Neural cell (in vitro differentiated cells): Measurements from ENCODE around the gene SURF2. TPM values are rescaled to one million over a fixed set of nuclear protein-coding genes. Genes with fewer than 3 reads are reported as not detected.
A peak's percentile ranks its signal among the peaks of the same experiment; 100 is the strongest.

Experiments
- H2AFZ ChIP-seq: fragments of 200-600, 300-800 bp; sonication (generic), shearing (Covaris generic); 2 replicates; pipeline ENCODE4 v1.6.0; 2014; ENCODE audit warnings: low read depth, mild to moderate bottlenecking, antibody characterized with exemption, low read length, moderate library complexity
- H3F3A ChIP-seq: fragments of 200-600 bp; shearing (Covaris generic); 2 replicates; pipeline ENCODE4 v1.6.1; 2016; ENCODE audit warnings: mild to moderate bottlenecking, moderate library complexity, mixed read lengths, antibody characterized with exemption, low read length; ENCODE audit not compliant: insufficient read depth, poor library complexity, severe bottlenecking
- H3K27ac ChIP-seq: fragments of 200-600, 300-800 bp; sonication (generic), shearing (Covaris generic); 2 replicates; pipeline ENCODE4 v1.5.1; 2014; ENCODE audit warnings: mild to moderate bottlenecking, low read length, moderate library complexity
- H3K27me3 ChIP-seq: fragments of 300-800, 200-600 bp; sonication (generic), shearing (Covaris generic); 2 replicates; pipeline ENCODE4 v1.6.0; 2014; ENCODE audit warnings: mild to moderate bottlenecking, low read depth, low read length, moderate library complexity; ENCODE audit not compliant: insufficient read depth
- H3K36me3 ChIP-seq: fragments of 300-800, 200-600 bp; sonication (generic), shearing (Covaris generic); 2 replicates; pipeline ENCODE4 v1.5.1; 2014; ENCODE audit warnings: mild to moderate bottlenecking, antibody characterized with exemption, low read length, moderate library complexity; ENCODE audit not compliant: insufficient read depth
- H3K4me2 ChIP-seq: fragments of 300-800, 200-600 bp; sonication (generic), shearing (Covaris generic); 2 replicates; pipeline ENCODE4 v1.6.0; 2014; ENCODE audit warnings: mild to moderate bottlenecking, low read length
- H3K4me3 ChIP-seq: fragments of 300-800, 200-600 bp; sonication (generic), shearing (Covaris generic); 2 replicates; pipeline ENCODE4 v1.5.1; 2014; ENCODE audit warnings: mild to moderate bottlenecking, low read length, moderate library complexity
- H3K79me2 ChIP-seq: fragments of 200-600 bp; shearing (Covaris generic); replicated peaks from 2 replicates; pipeline ENCODE4 v1.6.0; 2014; ENCODE audit warnings: mild to moderate bottlenecking, low read length, moderate library complexity; ENCODE audit not compliant: insufficient read depth
- H3K9ac ChIP-seq: fragments of 300-800, 200-600 bp; sonication (generic), shearing (Covaris generic); 2 replicates; pipeline ENCODE4 v1.6.1; 2016; ENCODE audit warnings: mild to moderate bottlenecking, low read length, mixed read lengths
- H3K9me2 ChIP-seq: fragments of 200-600 bp; shearing (Covaris generic); 2 replicates; pipeline ENCODE4 v1.6.1; 2016; ENCODE audit warnings: mild to moderate bottlenecking, low read length, mixed read lengths; ENCODE audit not compliant: insufficient read depth
- H3K9me3 ChIP-seq: fragments of 200-600, 300-800 bp; sonication (generic), shearing (Covaris generic); 2 replicates; pipeline ENCODE4 v1.6.1; 2016; ENCODE audit warnings: mild to moderate bottlenecking, mixed run types, low read length, moderate library complexity, mixed read lengths
- H4K20me1 ChIP-seq: fragments of 200-600 bp; shearing (Covaris generic); 2 replicates; pipeline ENCODE4 v1.6.1; 2016; ENCODE audit warnings: mild to moderate bottlenecking, mixed run types; ENCODE audit not compliant: insufficient read depth
- CTCF ChIP-seq: fragments of 450-650 bp; IDR thresholded peaks from 2 replicates; pipeline ENCODE4 v1.5.1; 2014; ENCODE audit warnings: antibody characterized with exemption, mild to moderate bottlenecking, moderate library complexity; ENCODE audit not compliant: poor library complexity, severe bottlenecking
- EP300 ChIP-seq: fragments of 450-650 bp; conservative IDR thresholded peaks from 2 replicates; pipeline ENCODE4 v1.6.1; 2014; ENCODE audit warnings: antibody characterized with exemption, mild to moderate bottlenecking, moderate library complexity; ENCODE audit not compliant: poor library complexity, severe bottlenecking
- EZH2 ChIP-seq: fragments of 200-600, 300-800 bp; shearing (Covaris generic), sonication (generic); IDR thresholded peaks from 2 replicates; pipeline ENCODE4 v1.6.1; 2014; ENCODE audit warnings: antibody characterized with exemption, low read length, borderline replicate concordance, mild to moderate bottlenecking; ENCODE audit not compliant: insufficient read depth, poor library complexity, severe bottlenecking
- MXI1 ChIP-seq: fragments of 450-650 bp; conservative IDR thresholded peaks from 2 replicates; pipeline ENCODE4 v1.6.1; 2014; ENCODE audit warnings: antibody characterized with exemption, mild to moderate bottlenecking; ENCODE audit not compliant: poor library complexity, severe bottlenecking
- POLR2AphosphoS5 ChIP-seq: IDR thresholded peaks from 2 replicates; pipeline ENCODE4 v1.6.1; 2012
- RAD21 ChIP-seq: fragments of 450-650 bp; conservative IDR thresholded peaks from 2 replicates; pipeline ENCODE4 v1.6.1; 2014; ENCODE audit warnings: antibody characterized with exemption, mild to moderate bottlenecking, moderate library complexity
- REST ChIP-seq: IDR thresholded peaks from 2 replicates; pipeline ENCODE4 v1.6.1; 2012; ENCODE audit warnings: borderline replicate concordance
- SMC3 ChIP-seq: fragments of 450-650 bp; conservative IDR thresholded peaks from 2 replicates; pipeline ENCODE4 v1.6.1; 2014; ENCODE audit warnings: antibody characterized with exemption, mild to moderate bottlenecking, moderate library complexity; ENCODE audit not compliant: poor library complexity
- TAF1 ChIP-seq: IDR thresholded peaks from 2 replicates; pipeline ENCODE4 v1.6.1; 2012; ENCODE audit warnings: low read depth
- polyA plus RNA-seq: library from polyadenylated mRNA; depleted of rRNA; stranded (reverse); fragments of >200 nt; gene quantifications from 2 replicates; pipeline ENCODE4 v1.2.3, GENCODE V29; 2014

The SURF2 gene
- polyA plus RNA-seq, 1 donor from 2014 or later: 36.4 TPM

- Histone ChIP-seq H3K4me2 (peak overlapping the region; percentile 80), H3K9me2 (no peaks in the 10 kb centered on the region), H2AFZ (no peak overlapping the region), H3F3A (no peaks in the 10 kb centered on the region), H3K27ac (no peak overlapping the region), H3K9ac (peak overlapping the region; percentile 94), H3K9me3 (no peaks in the 10 kb centered on the region), H3K27me3 (no peaks in the 10 kb centered on the region), H4K20me1 (no peaks in the 10 kb centered on the region), H3K79me2 (peaks cover 25% of the 10 kb centered on the region), H3K4me3 (peak overlapping the region; percentile 94), H3K36me3 (no peaks in the 10 kb centered on the region)
- TF ChIP-seq EP300 (no peak), TAF1 (no peak), RAD21 (no peak), MXI1 (no peak), REST (no peak), CTCF (no peak), POLR2AphosphoS5 (no peak), EZH2 (no peak), SMC3 (no peak)
Observed at GRCh38 chr9:133346021-133346785, 10.1 kb upstream of the SURF2 start.

GRCh38 chr9:133347515-133347984, 8.8 kb upstream of the SURF2 start:
- no peaks in the 10 kb centered on the region for H3K27me3 ChIP-seq
- peaks cover 6% of the 10 kb centered on the region for H3K36me3 ChIP-seq
- H4K20me1 ChIP-seq: no peaks in the 10 kb centered on the region
- no peak for TF ChIP-seq EZH2
- no peak for TF ChIP-seq RAD21
- no peak for TF ChIP-seq MXI1
- no peak for TF ChIP-seq CTCF
- TF ChIP-seq SMC3: no peak
- no peak for TF ChIP-seq EP300
- TF ChIP-seq POLR2AphosphoS5: no peak
- TF ChIP-seq TAF1: no peak
- no peak for TF ChIP-seq REST
- H3K4me3 ChIP-seq: peak overlapping the region; percentile 94
- no peaks in the 10 kb centered on the region for H3K9me3 ChIP-seq
- H3K9me2 ChIP-seq: no peaks in the 10 kb centered on the region
- no peaks in the 10 kb centered on the region for H3F3A ChIP-seq
- H3K4me2 ChIP-seq: peak overlapping the region; percentile 80
- H3K9ac ChIP-seq: peak overlapping the region; percentile 94
- peaks cover 25% of the 10 kb centered on the region for H3K79me2 ChIP-seq
- H3K27ac ChIP-seq: peak overlapping the region; percentile 88
- H2AFZ ChIP-seq: peak overlapping the region; percentile 21
